Activated CD4-positive, alpha-beta memory T cell treated with anti-CD3 and anti-CD28 coated beads, Interleukin-2, amount 10 ng/mL, durations not matched to agents 7 days and 5 days (primary cell): Measurements from ENCODE around the gene ABCC2. TPM values are rescaled to one million over a fixed set of nuclear protein-coding genes. Genes with fewer than 3 reads are reported as not detected.
A peak's percentile ranks its signal among the peaks of the same experiment; 100 is the strongest.
"Not testable (repeated sequence)": the region's sequence is repeated elsewhere in the genome, so short reads cannot be mapped to it uniquely, and the experiment has no call there.

Experiments used
- CTCF ChIA-PET: fragments of 350-600 bp; sonication (Branson Sonifier 250); formaldehyde crosslinking; loops from one replicate; lab custom pipeline; 2021; ENCODE audit warnings: antibody characterized with exemption, inconsistent platforms; lab: Charles Lee
- POLR2A ChIA-PET: fragments of 350-600 bp; sonication (Branson Sonifier 250); formaldehyde crosslinking; loops from one replicate; lab custom pipeline; 2021; ENCODE audit warnings: antibody characterized with exemption; lab: Charles Lee
- DNase-seq: peaks from one replicate; pipeline ENCODE4 v3.0.0-alpha.2; 2020
- H3K27ac Mint-ChIP-seq: one replicate; pipeline ENCODE4 v1.8.0; 2021; ENCODE audit warnings: mild to moderate bottlenecking, mixed read lengths
- H3K27me3 Mint-ChIP-seq: one replicate; pipeline ENCODE4 v1.8.0; 2021; ENCODE audit warnings: mixed read lengths
- H3K36me3 Mint-ChIP-seq: one replicate; pipeline ENCODE4 v1.8.0; 2021; ENCODE audit warnings: low read depth, mixed read lengths
- H3K4me1 Mint-ChIP-seq: one replicate; pipeline ENCODE4 v1.8.0; 2021; ENCODE audit warnings: mixed read lengths
- H3K4me3 Mint-ChIP-seq: one replicate; pipeline ENCODE4 v1.8.0; 2021; ENCODE audit warnings: mild to moderate bottlenecking, mixed read lengths
- H3K9me3 Mint-ChIP-seq: one replicate; pipeline ENCODE4 v1.8.0; 2021; ENCODE audit warnings: mixed read lengths
- total RNA-seq, 2 experiments: library from RNA; stranded (reverse); gene quantifications; one replicate each; pipeline ENCODE4 v1.2.3, GENCODE V29; 2021

ABCC2 gene
- total RNA-seq, 2 experiments from 2014 or later = 0.73 to 0.95 TPM

GRCh38 chr10:99870123-99870730 lies 87.8 kb downstream of the ABCC2 start:
- CTCF ChIA-PET = interaction anchor here (0.5 to 1.6 kb wide), 7 partner anchors 14 to 1188 kb away, joined by 3 to 7 read pairs (median 3); partner anchors contain the start of gene DNMBP
- Mint-ChIP-seq H3K9me3 (peaks cover 15% of the 10 kb centered on the region), H3K4me3 (peak overlapping the region; percentile 42), H3K36me3 (peaks cover 15% of the 10 kb centered on the region), H3K27ac (no peak overlapping the region), H3K4me1 (peaks cover 23% of the 10 kb centered on the region), H3K27me3 (peaks cover 84% of the 10 kb centered on the region)
- POLR2A ChIA-PET = interaction anchor here (0.9 to 2.2 kb wide), 3 partner anchors 42 to 138 kb away, joined by 3 to 9 read pairs (median 4); partner anchors contain the start of gene CUTC
- peak; percentile 41 for DNase-seq

- H3K9me3 Mint-ChIP-seq = peaks cover 4% of the 10 kb centered on the region
- no peak overlapping the region for H3K27ac Mint-ChIP-seq
- H3K4me3 Mint-ChIP-seq = no peak overlapping the region
- peaks cover 12% of the 10 kb centered on the region for H3K36me3 Mint-ChIP-seq
- DNase-seq = no peak
- peaks cover 23% of the 10 kb centered on the region for H3K4me1 Mint-ChIP-seq
- peaks cover 62% of the 10 kb centered on the region for H3K27me3 Mint-ChIP-seq
- CTCF ChIA-PET = no interaction called here
- POLR2A ChIA-PET = no interaction called here
These were observed 90.1 kb downstream of the ABCC2 start for GRCh38 chr10:99872367-99873162.

- ChIA-PET POLR2A (no interaction called here), CTCF (interaction anchor here (0.6 to 1.2 kb wide), 2 partner anchors 28 to 94 kb away, joined by 4 read pairs; no protein-coding TSS in a partner anchor)
- Mint-ChIP-seq H3K36me3 (peaks cover 7% of the 10 kb centered on the region), H3K27ac (no peak overlapping the region), H3K4me1 (peaks cover 24% of the 10 kb centered on the region), H3K27me3 (peaks cover 49% of the 10 kb centered on the region), H3K4me3 (no peak overlapping the region), H3K9me3 (no peaks in the 10 kb centered on the region)
- DNase-seq = no peak
These were observed 91.4 kb downstream of the ABCC2 start for GRCh38 chr10:99873846-99874245.

- ChIA-PET POLR2A (no interaction called here), CTCF (interaction anchor here (0.7 to 1.2 kb wide), 2 partner anchors 22 to 29 kb away, joined by 3 to 4 read pairs; no protein-coding TSS in a partner anchor)
- DNase-seq = no peak
- Mint-ChIP-seq H3K36me3 (peaks cover 7% of the 10 kb centered on the region), H3K9me3 (no peaks in the 10 kb centered on the region), H3K4me3 (no peak overlapping the region), H3K4me1 (peaks cover 22% of the 10 kb centered on the region), H3K27me3 (peaks cover 43% of the 10 kb centered on the region), H3K27ac (no peak overlapping the region)
These were observed 92.1 kb downstream of the ABCC2 start for GRCh38 chr10:99874341-99875085.

- POLR2A ChIA-PET = no interaction called here
- no peak for DNase-seq
- Mint-ChIP-seq H3K27me3 (peaks cover 34% of the 10 kb centered on the region), H3K27ac (no peak overlapping the region), H3K9me3 (no peaks in the 10 kb centered on the region), H3K36me3 (peaks cover 12% of the 10 kb centered on the region), H3K4me3 (no peak overlapping the region), H3K4me1 (peaks cover 13% of the 10 kb centered on the region)
- CTCF ChIA-PET = no interaction called here
These were observed 93.0 kb downstream of the ABCC2 start for GRCh38 chr10:99875473-99875872.

- Mint-ChIP-seq H3K4me3 (no peak overlapping the region), H3K36me3 (peaks cover 20% of the 10 kb centered on the region), H3K27ac (no peak overlapping the region), H3K27me3 (peaks cover 2% of the 10 kb centered on the region), H3K9me3 (no peaks in the 10 kb centered on the region), H3K4me1 (peaks cover 5% of the 10 kb centered on the region)
- ChIA-PET CTCF (interaction anchor here (0.9 kb wide), 1 partner anchor 34 kb away, joined by 4 read pairs; no protein-coding TSS in a partner anchor), POLR2A (no interaction called here)
- DNase-seq = no peak
These were observed 97.8 kb downstream of the ABCC2 start for GRCh38 chr10:99880080-99880835.

- Mint-ChIP-seq H3K4me1 (peaks cover 5% of the 10 kb centered on the region), H3K27me3 (no peaks in the 10 kb centered on the region), H3K27ac (no peak overlapping the region), H3K9me3 (no peaks in the 10 kb centered on the region), H3K36me3 (peaks cover 13% of the 10 kb centered on the region), H3K4me3 (no peak overlapping the region)
- no peak for DNase-seq
- ChIA-PET POLR2A (no interaction called here), CTCF (interaction anchor here (0.9 kb wide), 1 partner anchor 36 kb away, joined by 4 read pairs; no protein-coding TSS in a partner anchor)
These were observed 98.9 kb downstream of the ABCC2 start for GRCh38 chr10:99881371-99881770.

- Mint-ChIP-seq H3K9me3 (no peaks in the 10 kb centered on the region), H3K27ac (no peak overlapping the region), H3K4me1 (peaks cover 4% of the 10 kb centered on the region), H3K36me3 (peaks cover 17% of the 10 kb centered on the region), H3K4me3 (no peak overlapping the region), H3K27me3 (no peaks in the 10 kb centered on the region)
- ChIA-PET CTCF (interaction anchor here (0.6 kb wide), 1 partner anchor 224 kb away, joined by 3 read pairs; no protein-coding TSS in a partner anchor), POLR2A (interaction anchor here (0.6 kb wide), 1 partner anchor 1262 kb away, joined by 3 read pairs; no protein-coding TSS in a partner anchor)
- DNase-seq = no peak
These were observed 101.1 kb downstream of the ABCC2 start for GRCh38 chr10:99883523-99883922.

GRCh38 chr10:99888622-99889021 lies 106.2 kb downstream of the ABCC2 start:
- no peak for DNase-seq
- no peak overlapping the region for H3K4me3 Mint-ChIP-seq
- POLR2A ChIA-PET = interaction anchor here (0.8 kb wide), 1 partner anchor 11 kb away, joined by 3 read pairs; no protein-coding TSS in a partner anchor
- no peak overlapping the region for H3K27ac Mint-ChIP-seq
- H3K9me3 Mint-ChIP-seq = no peaks in the 10 kb centered on the region
- H3K27me3 Mint-ChIP-seq = no peaks in the 10 kb centered on the region
- no peaks in the 10 kb centered on the region for H3K4me1 Mint-ChIP-seq
- H3K36me3 Mint-ChIP-seq = peaks cover 7% of the 10 kb centered on the region
- CTCF ChIA-PET = interaction anchor here (0.7 kb wide), 1 partner anchor 35 kb away, joined by 3 read pairs; no protein-coding TSS in a partner anchor

- POLR2A ChIA-PET = no interaction called here
- H3K27me3 Mint-ChIP-seq = no peaks in the 10 kb centered on the region
- DNase-seq = no peak
- H3K27ac Mint-ChIP-seq = no peak overlapping the region
- H3K4me1 Mint-ChIP-seq = no peaks in the 10 kb centered on the region
- CTCF ChIA-PET = no interaction called here
- no peaks in the 10 kb centered on the region for H3K9me3 Mint-ChIP-seq
- peaks cover 10% of the 10 kb centered on the region for H3K36me3 Mint-ChIP-seq
- H3K4me3 Mint-ChIP-seq = no peak overlapping the region
These were observed 112.2 kb downstream of the ABCC2 start for GRCh38 chr10:99894613-99895012.

- DNase-seq, POLR2A ChIA-PET, H3K4me3 Mint-ChIP-seq, H3K27me3 Mint-ChIP-seq, H3K4me1 Mint-ChIP-seq, H3K9me3 Mint-ChIP-seq, CTCF ChIA-PET, H3K27ac Mint-ChIP-seq: not testable (repeated sequence)
- H3K36me3 Mint-ChIP-seq = peaks cover 10% of the 10 kb centered on the region
These were observed 112.6 kb downstream of the ABCC2 start for GRCh38 chr10:99895066-99895465.

- Mint-ChIP-seq H3K9me3 (no peaks in the 10 kb centered on the region), H3K36me3 (peaks cover 10% of the 10 kb centered on the region), H3K27me3 (no peaks in the 10 kb centered on the region), H3K4me1 (no peaks in the 10 kb centered on the region), H3K4me3 (no peak overlapping the region), H3K27ac (no peak overlapping the region)
- no peak for DNase-seq
- POLR2A ChIA-PET = no interaction called here
- CTCF ChIA-PET = no interaction called here
These were observed 113.4 kb downstream of the ABCC2 start for GRCh38 chr10:99895867-99896266.
